ENCODE measurements around the gene SHOX.

SHOX gene

DNA sequence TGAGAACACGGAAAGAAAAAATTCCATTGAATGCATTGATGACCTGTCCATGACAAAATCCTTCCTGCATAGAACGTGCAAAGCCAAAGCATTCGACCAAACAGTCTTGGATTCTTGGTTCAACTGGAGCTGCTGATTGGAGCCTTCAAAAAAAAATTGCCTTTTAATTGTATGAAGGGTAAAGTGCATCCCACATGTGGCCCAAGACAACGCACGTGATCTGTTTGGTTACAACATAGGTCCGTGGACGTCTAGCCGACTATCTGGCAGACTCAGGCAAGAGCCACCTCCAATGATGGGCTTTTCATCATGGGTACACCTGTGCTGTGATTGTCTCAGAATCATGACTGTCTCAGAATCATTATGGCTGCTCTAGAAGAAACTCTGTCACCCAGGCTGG is 52.3 kb downstream of the SHOX start:
- Histone ChIP-seq H4K20me1 (ENCODE audit: insufficient read depth, low read length) (no peaks in the 10 kb centered on the region), H3K9ac (ENCODE audit: low read depth, low read length) (no peak overlapping the region), H3K27ac (ENCODE audit: low read length) (no peak overlapping the region), H3K79me2 (ENCODE audit: insufficient read depth, low read length) (no peaks in the 10 kb centered on the region), H3K4me1 (ENCODE audit: insufficient read depth, low read length) (no peaks in the 10 kb centered on the region), H3K4me2 (ENCODE audit: insufficient read depth, low read length) (no peak overlapping the region), H3K9me3 (ENCODE audit: insufficient read depth, low read length, severe bottlenecking) (no peaks in the 10 kb centered on the region), H3K27me3 (ENCODE audit: insufficient read depth, low read length, poor library complexity) (no peaks in the 10 kb centered on the region), H3K36me3 (ENCODE audit: insufficient read depth, low read length) (no peaks in the 10 kb centered on the region), H2AFZ (ENCODE audit: low read depth, low read length) (no peak overlapping the region), H3K4me3 (ENCODE audit: low read depth in 1 of 2, low read length in 2 of 2) (no peak overlapping the region)
- TF ChIP-seq, protein P1, sequence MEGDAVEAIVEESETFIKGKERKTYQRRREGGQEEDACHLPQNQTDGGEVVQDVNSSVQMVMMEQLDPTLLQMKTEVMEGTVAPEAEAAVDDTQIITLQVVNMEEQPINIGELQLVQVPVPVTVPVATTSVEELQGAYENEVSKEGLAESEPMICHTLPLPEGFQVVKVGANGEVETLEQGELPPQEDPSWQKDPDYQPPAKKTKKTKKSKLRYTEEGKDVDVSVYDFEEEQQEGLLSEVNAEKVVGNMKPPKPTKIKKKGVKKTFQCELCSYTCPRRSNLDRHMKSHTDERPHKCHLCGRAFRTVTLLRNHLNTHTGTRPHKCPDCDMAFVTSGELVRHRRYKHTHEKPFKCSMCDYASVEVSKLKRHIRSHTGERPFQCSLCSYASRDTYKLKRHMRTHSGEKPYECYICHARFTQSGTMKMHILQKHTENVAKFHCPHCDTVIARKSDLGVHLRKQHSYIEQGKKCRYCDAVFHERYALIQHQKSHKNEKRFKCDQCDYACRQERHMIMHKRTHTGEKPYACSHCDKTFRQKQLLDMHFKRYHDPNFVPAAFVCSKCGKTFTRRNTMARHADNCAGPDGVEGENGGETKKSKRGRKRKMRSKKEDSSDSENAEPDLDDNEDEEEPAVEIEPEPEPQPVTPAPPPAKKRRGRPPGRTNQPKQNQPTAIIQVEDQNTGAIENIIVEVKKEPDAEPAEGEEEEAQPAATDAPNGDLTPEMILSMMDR (IDR thresholded peaks at IDR 0.05; ENCODE audit: borderline replicate concordance, extremely low read depth, low read length, poor library complexity, severe bottlenecking): no peak
- TF ChIP-seq EZH2 (IDR thresholded peaks at IDR 0.05; ENCODE audit: borderline replicate concordance, low read depth, low read length, severe bottlenecking): no peak
- ATAC-seq (ENCODE audit: insufficient read depth, low read depth) (no peak), DNase-seq (no peak)

DNA sequence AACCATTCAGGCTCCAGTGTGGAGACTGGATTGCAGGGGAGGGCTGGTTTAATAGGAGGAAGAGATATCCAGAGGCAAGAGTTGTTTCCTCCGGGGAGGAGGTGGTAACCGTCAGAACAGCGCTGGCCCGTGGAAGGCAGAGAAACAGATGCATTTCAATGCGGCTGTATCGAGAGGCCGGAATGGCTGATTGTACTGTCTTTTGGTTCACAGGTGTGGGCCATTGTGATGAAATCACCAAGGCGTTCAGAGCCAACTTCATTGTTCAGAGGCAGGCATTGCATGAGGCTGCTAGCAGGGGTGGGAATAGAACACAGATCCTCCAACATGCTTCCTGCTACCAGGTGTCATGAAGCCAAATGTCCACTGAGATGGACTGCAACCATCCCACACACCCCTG is 53.0 kb downstream of the SHOX start:
- no peak for DNase-seq
- no peaks in the 10 kb centered on the region for H3K27me3 ChIP-seq (ENCODE audit: insufficient read depth, low read length, poor library complexity)
- H2AFZ ChIP-seq (ENCODE audit: low read depth, low read length): no peak overlapping the region
- H3K27ac ChIP-seq (ENCODE audit: low read length): no peak overlapping the region
- H3K4me3 ChIP-seq (ENCODE audit: low read depth in 1 of 2, low read length in 2 of 2): no peak overlapping the region
- no peak overlapping the region for H3K4me2 ChIP-seq (ENCODE audit: insufficient read depth, low read length)
- no peak overlapping the region for H3K9ac ChIP-seq (ENCODE audit: low read depth, low read length)
- no peak for ATAC-seq (ENCODE audit: insufficient read depth, low read depth)
- no peaks in the 10 kb centered on the region for H3K9me3 ChIP-seq (ENCODE audit: insufficient read depth, low read length, severe bottlenecking)
- no peaks in the 10 kb centered on the region for H3K36me3 ChIP-seq (ENCODE audit: insufficient read depth, low read length)
- no peaks in the 10 kb centered on the region for H3K4me1 ChIP-seq (ENCODE audit: insufficient read depth, low read length)
- TF ChIP-seq EZH2 (IDR thresholded peaks at IDR 0.05; ENCODE audit: borderline replicate concordance, low read depth, low read length, severe bottlenecking): no peak
- H4K20me1 ChIP-seq (ENCODE audit: insufficient read depth, low read length): no peaks in the 10 kb centered on the region
- no peaks in the 10 kb centered on the region for H3K79me2 ChIP-seq (ENCODE audit: insufficient read depth, low read length)

DNA sequence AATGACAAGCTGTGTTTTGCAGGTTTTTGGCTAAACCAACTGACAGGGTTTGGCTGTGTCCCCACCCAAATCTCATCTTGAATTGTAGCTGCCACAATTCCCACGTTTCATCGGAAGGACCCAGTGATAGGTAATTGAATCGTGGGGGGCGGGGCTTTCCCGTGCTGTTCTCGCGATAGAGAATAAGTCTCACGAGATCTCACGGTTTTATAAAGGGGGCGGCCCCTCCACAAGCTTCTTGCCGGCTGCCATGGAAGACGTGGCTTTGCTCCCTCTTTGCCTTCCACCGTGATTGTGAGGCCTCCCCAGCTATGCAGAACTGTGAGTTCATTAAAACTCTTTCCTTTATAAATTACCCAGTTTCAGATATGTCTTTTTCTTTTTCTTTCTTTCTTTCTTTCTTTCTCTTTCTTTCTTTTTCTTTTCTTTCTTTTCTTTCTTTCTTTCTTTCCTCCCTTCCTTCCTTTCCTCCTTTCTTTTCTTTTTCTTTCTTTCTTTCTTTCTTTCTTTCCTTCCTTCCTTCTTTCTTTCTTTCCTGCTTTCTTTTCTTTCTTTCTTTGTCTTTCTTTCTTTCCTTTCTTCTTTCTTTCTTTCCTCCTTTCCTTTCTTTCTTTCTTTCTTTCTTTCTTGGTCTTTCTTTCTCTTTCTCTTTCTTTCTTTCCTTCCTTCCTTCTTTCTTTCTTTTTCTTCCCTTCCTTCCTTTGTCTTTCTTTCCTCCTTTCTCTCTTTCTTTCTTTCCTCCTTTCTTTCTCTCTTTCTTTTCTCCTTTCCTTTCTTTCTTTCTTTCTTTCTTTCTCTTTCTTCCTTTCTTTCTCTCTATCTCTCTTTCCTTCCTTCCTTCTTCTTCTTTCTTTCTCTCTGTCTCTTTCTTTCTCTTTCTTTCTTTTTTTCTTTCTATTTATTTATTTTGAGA is 54.8 kb downstream of the SHOX start:
- ATAC-seq (ENCODE audit: insufficient read depth, low read depth): no peak
- no peaks in the 10 kb centered on the region for H3K27me3 ChIP-seq (ENCODE audit: insufficient read depth, low read length, poor library complexity)

DNA sequence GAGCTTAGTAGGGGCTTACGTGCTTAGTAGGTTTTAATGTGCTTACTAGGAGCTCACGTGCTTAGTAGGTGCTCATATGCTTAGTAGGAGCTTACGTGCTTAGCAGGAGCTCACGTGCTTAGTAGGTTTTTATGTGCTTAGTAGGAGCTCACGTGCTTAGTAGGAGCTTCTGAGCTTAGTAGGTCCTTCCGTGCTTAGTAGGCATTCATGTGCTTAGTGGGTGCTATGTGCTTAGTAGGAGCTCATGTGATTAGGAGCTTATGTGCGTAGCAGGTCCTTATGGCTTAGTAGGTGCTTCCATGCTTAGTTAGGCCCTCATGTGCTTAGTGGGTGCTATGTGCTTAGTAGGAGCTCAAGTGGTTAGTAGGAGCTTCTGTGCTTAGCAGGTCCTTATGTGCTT is 59.4 kb downstream of the SHOX start:
- Histone ChIP-seq H3K4me2 (ENCODE audit: insufficient read depth, low read length) (no peak overlapping the region), H3K4me1 (ENCODE audit: insufficient read depth, low read length) (no peaks in the 10 kb centered on the region), H3K27me3 (ENCODE audit: insufficient read depth, low read length, poor library complexity) (no peaks in the 10 kb centered on the region), H4K20me1 (ENCODE audit: insufficient read depth, low read length) (no peaks in the 10 kb centered on the region), H3K4me3 (ENCODE audit: low read depth in 1 of 2, low read length in 2 of 2) (no peak overlapping the region), H3K9me3 (ENCODE audit: insufficient read depth, low read length, severe bottlenecking) (no peaks in the 10 kb centered on the region), H3K9ac (ENCODE audit: low read depth, low read length) (no peak overlapping the region), H3K79me2 (ENCODE audit: insufficient read depth, low read length) (no peaks in the 10 kb centered on the region), H2AFZ (ENCODE audit: low read depth, low read length) (no peak overlapping the region), H3K27ac (ENCODE audit: low read length) (no peak overlapping the region), H3K36me3 (ENCODE audit: insufficient read depth, low read length) (no peaks in the 10 kb centered on the region)
- ATAC-seq (ENCODE audit: insufficient read depth, low read depth): no peak
- DNase-seq: no peak
- TF ChIP-seq, protein P1 (IDR thresholded peaks at IDR 0.05; ENCODE audit: borderline replicate concordance, extremely low read depth, low read length, poor library complexity, severe bottlenecking): no peak
- no peak for TF ChIP-seq EZH2 (IDR thresholded peaks at IDR 0.05; ENCODE audit: borderline replicate concordance, low read depth, low read length, severe bottlenecking)

More for the DNA sequence above, 54.8 kb downstream of the SHOX start:
- Histone ChIP-seq H3K9ac (ENCODE audit: low read depth, low read length) (no peak overlapping the region), H3K36me3 (ENCODE audit: insufficient read depth, low read length) (no peaks in the 10 kb centered on the region), H3K9me3 (ENCODE audit: insufficient read depth, low read length, severe bottlenecking) (no peaks in the 10 kb centered on the region), H2AFZ (ENCODE audit: low read depth, low read length) (no peak overlapping the region), H3K4me3 (ENCODE audit: low read depth in 1 of 2, low read length in 2 of 2) (no peak overlapping the region), H4K20me1 (ENCODE audit: insufficient read depth, low read length) (no peaks in the 10 kb centered on the region), H3K27ac (ENCODE audit: low read length) (no peak overlapping the region), H3K79me2 (ENCODE audit: insufficient read depth, low read length) (no peaks in the 10 kb centered on the region), H3K4me1 (ENCODE audit: insufficient read depth, low read length) (no peaks in the 10 kb centered on the region), H3K4me2 (ENCODE audit: insufficient read depth, low read length) (no peak overlapping the region)
- TF ChIP-seq, protein P1 (IDR thresholded peaks at IDR 0.05; ENCODE audit: borderline replicate concordance, extremely low read depth, low read length, poor library complexity, severe bottlenecking): no peak
- TF ChIP-seq EZH2 (IDR thresholded peaks at IDR 0.05; ENCODE audit: borderline replicate concordance, low read depth, low read length, severe bottlenecking): no peak
- no peak for DNase-seq
